GM21576 (cell line): ENCODE results near the gene HECTD4.
"Not testable (repeated sequence)": the region's sequence is repeated elsewhere in the genome, so short reads cannot be mapped to it uniquely, and the experiment has no call there.

Experiments
- ATAC-seq: cut with Tn5 transposase; IDR thresholded peaks from one replicate; pipeline ENCODE4 v1.9.1; 2021; ENCODE audit warnings: mild to moderate bottlenecking, moderate library complexity; ENCODE audit not compliant: unreplicated experiment

Gene HECTD4

GRCh38 chr12:112275836-112276235 lies 106.4 kb downstream of the HECTD4 start:
- no peak for ATAC-seq

- no peak for ATAC-seq
Observed at GRCh38 chr12:112275207-112275606, 107.0 kb downstream of the HECTD4 start.

- ATAC-seq, result no peak
Observed at GRCh38 chr12:112270673-112271072, 111.6 kb downstream of the HECTD4 start.

- ATAC-seq, result no peak
Observed at GRCh38 chr12:112266473-112266872, 115.8 kb downstream of the HECTD4 start.

GRCh38 chr12:112261559-112261958 lies 120.7 kb downstream of the HECTD4 start:
- ATAC-seq, result no peak

- no peak for ATAC-seq
Observed at GRCh38 chr12:112258926-112259325, 123.3 kb downstream of the HECTD4 start.

- ATAC-seq, result no peak
Observed at GRCh38 chr12:112256780-112257179, 125.5 kb downstream of the HECTD4 start.

GRCh38 chr12:112252184-112252583 lies 130.0 kb downstream of the HECTD4 start:
- ATAC-seq, result no peak

- ATAC-seq, result not testable (repeated sequence)
Observed at GRCh38 chr12:112244902-112245301, 137.3 kb downstream of the HECTD4 start.

- ATAC-seq, result no peak
Observed at GRCh38 chr12:112243255-112244110, 138.7 kb downstream of the HECTD4 start.

GRCh38 chr12:112241176-112241575 lies 141.1 kb downstream of the HECTD4 start:
- no peak for ATAC-seq

GRCh38 chr12:112239881-112240280 lies 142.3 kb downstream of the HECTD4 start:
- ATAC-seq, result no peak

- ATAC-seq, result no peak
Observed at GRCh38 chr12:112239020-112239419, 143.2 kb downstream of the HECTD4 start.

- ATAC-seq, result no peak
Observed at GRCh38 chr12:112238441-112238840, 143.8 kb downstream of the HECTD4 start.

GRCh38 chr12:112236786-112237185 lies 145.4 kb downstream of the HECTD4 start:
- no peak for ATAC-seq

GRCh38 chr12:112236386-112236785 lies 145.8 kb downstream of the HECTD4 start:
- ATAC-seq, result no peak

GRCh38 chr12:112234303-112234702 lies 147.9 kb downstream of the HECTD4 start:
- ATAC-seq, result no peak

GRCh38 chr12:112233242-112233641 lies 149.0 kb downstream of the HECTD4 start:
- ATAC-seq, result no peak

GRCh38 chr12:112230136-112230535 lies 152.1 kb downstream of the HECTD4 start:
- no peak for ATAC-seq

- no peak for ATAC-seq
Observed at GRCh38 chr12:112226768-112227167, 155.5 kb downstream of the HECTD4 start.

- not testable (repeated sequence) for ATAC-seq
Observed at GRCh38 chr12:112220628-112221027, 161.6 kb downstream of the HECTD4 start.

- no peak for ATAC-seq
Observed at GRCh38 chr12:112219195-112219594, 163.0 kb downstream of the HECTD4 start.

GRCh38 chr12:112218150-112218549 lies 164.1 kb downstream of the HECTD4 start:
- no peak for ATAC-seq
